NCI-H2171 treated with DMSO at 0.1 percent for 48 hours (cell line): ENCODE measurements around the gene NFIX.

Experiments
- DNase-seq: peaks from one replicate; lab custom pipeline; 2025; lab: John Stamatoyannopoulos, UW

The NFIX gene

GRCh38 chr19:13022111-13022858, 27.0 kb downstream of the NFIX start:
- peak; percentile 89 for DNase-seq

- DNase-seq = peak; percentile 94
Observed at GRCh38 chr19:13022859-13023636, 27.8 kb downstream of the NFIX start.

DNA sequence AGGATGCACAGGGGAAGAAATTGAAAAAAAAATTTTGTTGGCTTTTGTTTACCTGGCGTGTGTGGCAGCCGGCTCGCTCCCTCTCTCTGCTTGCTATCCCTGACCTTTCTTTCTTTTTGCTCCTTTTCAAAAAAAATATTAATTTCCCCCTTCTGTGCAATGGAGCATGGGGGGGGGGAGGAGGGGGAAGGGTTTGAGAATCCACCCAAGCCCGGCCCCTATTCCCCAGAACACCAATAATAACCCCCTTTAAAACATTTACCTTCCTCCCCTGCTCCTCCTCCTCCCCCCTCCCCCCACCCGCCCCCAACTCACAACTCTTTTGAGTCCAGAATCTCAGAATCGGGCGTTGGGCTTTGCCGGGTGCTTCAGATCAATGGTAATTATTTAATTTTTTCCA, 28.4 kb downstream of the NFIX start:
- DNase-seq = peak; percentile 77

- DNase-seq = peak; percentile 42
Observed at GRCh38 chr19:13024126-13024950, 29.1 kb downstream of the NFIX start.

GRCh38 chr19:13024951-13025697, 29.8 kb downstream of the NFIX start:
- DNase-seq = no peak

DNA sequence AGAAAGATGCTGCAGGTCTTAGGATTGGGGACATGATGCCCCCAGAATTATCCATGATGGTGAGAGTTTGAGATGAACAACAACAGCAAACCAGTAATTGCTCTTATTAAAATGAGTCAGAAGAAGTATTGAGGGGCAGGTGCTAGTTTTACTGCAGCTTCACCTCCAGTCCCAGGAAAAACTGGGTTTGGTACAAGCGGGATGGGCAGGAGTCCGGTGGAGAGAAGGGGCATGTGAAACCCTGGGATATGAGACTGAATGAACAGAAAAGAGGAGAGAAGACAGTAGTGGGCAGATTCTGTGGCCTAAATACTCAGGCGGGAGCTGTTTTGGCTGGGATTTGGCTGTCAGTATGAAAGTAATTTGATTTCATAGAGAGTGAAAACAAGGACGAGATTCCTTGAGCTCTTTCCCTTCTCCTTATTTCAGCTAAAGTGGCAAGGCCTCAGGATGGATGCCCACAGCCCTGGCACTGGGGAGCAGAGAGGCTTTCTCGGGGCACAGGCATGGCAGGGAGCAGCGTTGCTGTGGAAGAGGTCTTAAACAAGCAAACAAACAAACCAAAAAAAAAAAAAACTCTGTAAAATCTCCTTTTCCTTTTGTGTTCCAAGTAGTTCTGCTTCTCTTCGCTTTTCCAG, 30.7 kb downstream of the NFIX start:
- no peak for DNase-seq

- peak; percentile 21 for DNase-seq
Observed at GRCh38 chr19:13026462-13027370, 31.4 kb downstream of the NFIX start.

DNA sequence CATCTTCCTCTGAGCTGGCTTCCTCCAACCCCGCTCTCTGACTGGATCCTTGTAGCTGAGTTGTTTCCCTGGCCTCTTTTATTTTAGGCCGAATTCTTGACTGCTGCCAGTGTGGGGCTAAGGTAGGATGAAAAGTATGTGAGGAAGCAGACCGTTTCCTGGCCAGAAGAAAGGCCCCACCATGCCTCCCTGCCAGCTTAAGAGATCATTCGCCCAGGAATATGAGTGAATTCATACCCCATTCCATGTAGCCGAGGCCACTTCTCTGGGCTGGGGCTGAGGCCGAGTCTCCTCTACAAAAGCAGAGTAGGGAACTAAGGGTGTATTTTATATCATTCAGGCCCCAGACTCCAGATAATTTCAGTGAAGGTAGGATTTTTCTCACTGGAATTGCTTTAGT, 32.3 kb downstream of the NFIX start:
- no peak for DNase-seq

- no peak for DNase-seq
Observed at GRCh38 chr19:13028027-13028426, 32.8 kb downstream of the NFIX start.

- DNase-seq = no peak
Observed at GRCh38 chr19:13029301-13029880, 34.1 kb downstream of the NFIX start.

DNA sequence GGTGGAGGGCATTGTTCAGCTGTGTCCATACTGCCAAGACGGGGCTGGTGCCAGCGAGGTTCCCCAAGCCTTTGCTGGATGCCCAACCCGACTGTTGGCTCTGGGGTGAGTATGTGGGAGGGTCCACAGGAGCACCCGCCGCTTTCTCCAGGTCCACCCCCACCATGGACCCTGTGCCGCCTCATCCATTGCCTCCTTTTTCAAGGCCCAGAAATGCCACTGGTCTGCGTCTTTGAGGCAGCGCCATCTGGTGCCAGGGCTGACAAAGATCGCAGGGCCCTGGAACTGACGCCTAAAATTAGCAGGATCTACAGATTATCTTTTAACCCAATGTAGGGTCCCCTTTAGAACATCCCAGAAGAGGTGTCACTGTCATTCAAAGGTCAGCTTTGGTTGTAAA, 34.6 kb downstream of the NFIX start:
- DNase-seq = no peak

GRCh38 chr19:13031917-13032623, 36.8 kb downstream of the NFIX start:
- no peak for DNase-seq

DNA sequence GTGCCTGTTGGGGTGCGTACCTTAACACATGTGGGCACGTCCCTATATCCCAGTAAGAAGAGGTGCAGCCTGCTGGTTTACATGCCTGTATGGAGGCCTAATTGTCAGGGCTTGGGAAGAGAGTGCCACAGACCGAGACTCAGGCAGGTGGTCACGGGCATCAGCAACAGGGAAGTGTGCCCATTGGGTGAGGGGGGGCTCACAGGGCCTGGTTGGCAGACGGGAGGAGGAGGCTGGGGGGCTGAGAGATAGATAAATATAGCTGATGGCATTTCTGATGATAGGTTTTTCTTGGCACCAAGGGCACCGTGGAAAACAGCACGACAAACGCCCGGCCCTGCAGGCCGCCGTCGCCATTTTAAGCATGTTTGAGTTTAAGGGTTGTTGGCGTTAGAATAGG, 37.6 kb downstream of the NFIX start:
- DNase-seq = no peak

DNA sequence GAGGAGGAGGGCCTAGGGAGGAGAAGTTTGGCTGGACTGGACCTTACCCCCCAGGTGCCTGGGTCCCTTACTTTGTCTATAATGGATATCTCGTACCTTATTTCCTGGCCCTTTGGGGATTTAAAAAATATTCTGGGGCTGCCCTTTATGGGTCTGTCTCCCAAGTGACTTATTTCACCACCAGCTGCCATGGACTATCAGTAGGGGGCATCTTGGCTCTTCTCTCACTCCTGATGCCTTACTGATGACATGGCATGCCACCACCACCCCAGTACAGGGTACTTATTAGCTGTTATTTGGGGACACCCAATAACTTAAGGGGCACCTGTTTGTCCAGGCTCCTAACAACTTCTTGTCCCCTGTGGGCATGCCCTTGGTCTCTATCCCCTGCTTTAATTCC, 38.0 kb downstream of the NFIX start:
- DNase-seq = no peak

DNA sequence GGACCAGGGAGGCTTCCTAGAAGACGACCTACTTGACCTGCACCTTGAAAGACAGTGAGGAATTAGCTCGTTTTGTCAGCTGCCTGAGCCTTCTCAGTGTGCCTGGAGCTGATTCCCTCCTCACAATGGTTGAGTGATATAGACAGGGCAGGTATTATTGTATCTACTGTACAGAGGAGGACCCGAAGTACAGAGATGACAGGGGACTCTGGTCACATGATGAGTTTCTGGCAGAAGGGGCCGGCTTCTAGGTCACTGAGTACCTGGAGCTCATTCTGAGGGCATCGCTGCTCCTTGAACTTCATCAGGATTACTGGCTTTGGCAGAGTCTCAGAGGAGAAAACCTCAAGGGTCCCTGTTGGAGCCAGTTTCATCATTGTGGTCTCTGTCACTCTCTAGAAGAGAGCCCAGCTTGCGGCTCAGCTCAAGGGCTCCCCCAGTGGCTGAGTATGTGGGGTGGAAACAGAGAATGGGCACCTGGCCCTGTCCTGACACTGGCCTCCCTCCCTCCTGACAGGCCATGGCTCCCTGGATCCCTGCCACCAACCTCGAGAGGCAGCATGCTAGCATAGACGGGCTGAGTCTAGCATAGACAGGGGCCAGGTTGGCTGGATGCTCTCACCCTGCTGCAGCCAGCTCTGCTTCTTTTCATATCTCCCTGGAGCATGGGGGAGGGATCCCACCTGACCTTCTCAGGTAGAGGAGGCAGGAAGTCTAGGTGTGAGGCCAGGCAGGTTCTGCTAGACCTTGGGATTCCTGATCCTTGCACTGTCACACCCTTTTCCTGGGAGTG, 38.7 kb downstream of the NFIX start:
- DNase-seq = peak; percentile 24

GRCh38 chr19:13034636-13035035, 39.4 kb downstream of the NFIX start:
- no peak for DNase-seq

DNA sequence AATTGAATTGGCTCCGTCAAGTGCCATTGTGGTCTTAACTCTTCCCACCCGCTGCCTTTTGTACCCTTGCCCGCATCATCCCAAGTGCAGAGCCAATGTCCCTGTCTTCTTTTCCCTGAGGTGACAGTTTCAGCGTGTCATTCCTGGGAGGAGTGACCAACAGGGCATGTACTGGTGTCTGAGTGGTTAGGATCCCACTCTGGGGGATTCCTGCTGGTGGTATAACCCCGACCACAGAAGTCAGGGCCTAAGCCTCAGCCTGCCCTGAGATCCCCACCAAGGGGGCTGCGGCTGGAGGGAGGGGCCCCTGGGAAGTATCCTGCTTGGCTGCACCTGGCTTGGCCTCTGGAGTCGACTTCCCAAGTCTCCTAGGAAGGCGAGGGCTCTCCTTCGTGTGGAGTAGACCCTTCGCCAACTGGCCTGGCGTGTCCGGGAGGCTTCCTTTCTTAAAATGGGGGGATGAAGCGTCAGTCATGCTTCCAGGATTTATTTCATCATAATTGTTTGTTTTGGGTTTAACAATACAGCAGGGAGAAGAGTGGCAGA, 40.6 kb downstream of the NFIX start:
- DNase-seq = no peak

GRCh38 chr19:13036366-13036976, 41.2 kb downstream of the NFIX start:
- DNase-seq = peak; percentile 85
